NB4 (cell line): Measurements from ENCODE around the gene SEL1L3.

Experiments
- DNase-seq: peaks from one replicate; pipeline ENCODE4 v3.0.0; 2010; ENCODE audit warnings: low read depth
- H3K4me3 ChIP-seq: one replicate; pipeline ENCODE4 v1.5.1; 2011; ENCODE audit warnings: mild to moderate bottlenecking, low read depth, low read length, moderate library complexity
- MAX ChIP-seq: IDR thresholded peaks from 2 replicates; pipeline ENCODE4 v1.6.1; 2011; ENCODE audit warnings: low read depth, low read length
- MYC ChIP-seq: IDR thresholded peaks from 2 replicates; pipeline ENCODE4 v1.6.1; 2011; ENCODE audit warnings: low read depth, low read length
- POLR2A ChIP-seq: IDR thresholded peaks from 2 replicates; pipeline ENCODE4 v1.6.1; 2011; ENCODE audit warnings: mild to moderate bottlenecking; ENCODE audit not compliant: insufficient read length; ENCODE audit errors: extremely low read depth
- TF ChIP-seq, protein P1 (sequence below): IDR thresholded peaks from one replicate; pipeline ENCODE4 v1.5.1; 2012; ENCODE audit warnings: low read depth, low read length

SEL1L3 gene

DNA sequence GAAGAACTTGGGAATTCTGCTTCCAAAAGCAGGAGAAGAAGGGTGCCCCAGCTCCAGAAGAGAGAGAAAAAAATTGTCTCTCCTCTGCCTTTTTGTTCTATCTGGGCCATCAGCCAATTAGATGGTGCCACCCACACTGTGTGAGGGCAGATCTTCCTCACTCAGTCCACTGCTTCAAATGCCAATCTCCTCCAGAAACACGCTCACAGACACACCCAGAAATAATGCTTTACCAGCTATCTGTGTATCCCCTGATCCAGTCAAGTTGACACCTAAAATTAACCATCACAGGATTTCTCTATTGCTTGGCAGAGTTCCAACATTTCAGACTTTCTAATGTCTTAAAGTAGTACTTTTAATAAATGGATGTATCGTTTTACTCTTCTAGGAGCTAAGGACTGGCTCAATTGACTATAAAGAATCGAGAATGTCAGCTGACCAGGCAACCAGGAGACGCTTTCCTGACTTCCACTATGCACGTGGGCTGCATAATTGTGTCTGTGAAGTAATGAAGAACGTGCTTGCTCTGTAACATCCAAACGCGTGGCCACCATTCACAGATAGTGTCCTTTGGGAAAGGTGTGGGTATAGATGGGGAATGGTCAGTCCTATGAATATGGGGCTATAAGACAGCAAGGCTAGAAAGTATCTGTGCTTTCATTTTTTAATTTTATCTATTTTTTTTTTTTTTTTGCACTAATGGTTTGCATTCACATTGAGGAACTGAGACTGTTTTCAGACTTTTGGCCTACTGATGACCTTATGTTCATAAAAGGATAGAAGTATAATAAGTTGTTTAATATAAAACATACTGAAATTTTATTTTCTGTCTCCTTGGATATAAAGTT is 41.3 kb upstream of the SEL1L3 start:
- no peak overlapping the region for H3K4me3 ChIP-seq
- TF ChIP-seq MAX (no peak), MYC (no peak), POLR2A (no peak)
- TF ChIP-seq, protein P1, sequence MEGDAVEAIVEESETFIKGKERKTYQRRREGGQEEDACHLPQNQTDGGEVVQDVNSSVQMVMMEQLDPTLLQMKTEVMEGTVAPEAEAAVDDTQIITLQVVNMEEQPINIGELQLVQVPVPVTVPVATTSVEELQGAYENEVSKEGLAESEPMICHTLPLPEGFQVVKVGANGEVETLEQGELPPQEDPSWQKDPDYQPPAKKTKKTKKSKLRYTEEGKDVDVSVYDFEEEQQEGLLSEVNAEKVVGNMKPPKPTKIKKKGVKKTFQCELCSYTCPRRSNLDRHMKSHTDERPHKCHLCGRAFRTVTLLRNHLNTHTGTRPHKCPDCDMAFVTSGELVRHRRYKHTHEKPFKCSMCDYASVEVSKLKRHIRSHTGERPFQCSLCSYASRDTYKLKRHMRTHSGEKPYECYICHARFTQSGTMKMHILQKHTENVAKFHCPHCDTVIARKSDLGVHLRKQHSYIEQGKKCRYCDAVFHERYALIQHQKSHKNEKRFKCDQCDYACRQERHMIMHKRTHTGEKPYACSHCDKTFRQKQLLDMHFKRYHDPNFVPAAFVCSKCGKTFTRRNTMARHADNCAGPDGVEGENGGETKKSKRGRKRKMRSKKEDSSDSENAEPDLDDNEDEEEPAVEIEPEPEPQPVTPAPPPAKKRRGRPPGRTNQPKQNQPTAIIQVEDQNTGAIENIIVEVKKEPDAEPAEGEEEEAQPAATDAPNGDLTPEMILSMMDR = no peak
- DNase-seq = no peak

DNA sequence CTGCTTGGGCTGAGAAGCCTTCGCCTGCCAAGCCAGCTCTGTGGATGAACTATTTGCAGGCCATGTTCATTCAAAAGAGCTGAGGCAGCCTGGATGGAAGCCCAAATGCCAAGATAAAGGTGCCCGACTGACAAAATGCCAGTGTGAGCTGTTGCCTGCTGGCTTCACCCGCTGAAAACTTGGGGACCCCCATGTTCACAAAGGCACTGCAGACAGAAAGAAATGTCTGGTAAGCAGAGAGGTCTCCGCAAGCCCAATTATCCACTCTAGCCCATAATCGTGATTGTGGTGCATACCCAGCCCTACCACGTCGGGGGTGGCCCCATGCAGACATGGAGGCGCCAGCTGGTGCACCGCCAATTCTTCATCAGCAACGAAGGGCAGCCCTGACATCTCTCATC is 38.2 kb upstream of the SEL1L3 start:
- TF ChIP-seq, protein P1 = no peak
- TF ChIP-seq POLR2A (no peak), MYC (no peak), MAX (no peak)
- no peak overlapping the region for H3K4me3 ChIP-seq
- no peak for DNase-seq

DNA sequence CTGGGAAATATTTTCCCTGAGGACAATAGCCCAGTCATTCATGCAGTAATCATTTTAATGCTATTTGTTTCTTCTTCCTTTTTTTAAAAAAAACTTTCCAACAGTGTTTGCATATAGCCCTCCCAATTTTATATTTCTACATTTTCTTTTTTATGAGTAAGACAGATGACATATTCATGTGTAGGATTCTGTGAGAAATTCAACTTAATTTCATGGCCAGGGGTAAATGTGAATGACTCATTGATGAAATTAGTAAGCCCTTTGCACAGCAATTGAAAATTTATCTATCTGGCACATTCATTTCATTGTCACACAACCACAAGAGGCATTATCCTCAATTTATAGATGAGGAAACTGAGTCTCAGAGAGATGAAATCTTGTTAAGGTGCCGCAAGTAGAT is 37.5 kb upstream of the SEL1L3 start:
- H3K4me3 ChIP-seq = no peak overlapping the region
- TF ChIP-seq MAX (no peak), POLR2A (no peak), MYC (no peak)
- TF ChIP-seq, protein P1 = no peak
- no peak for DNase-seq

- TF ChIP-seq, protein P1 = no peak
- TF ChIP-seq MYC = no peak
- no peak for TF ChIP-seq POLR2A
- TF ChIP-seq MAX = no peak
- DNase-seq = no peak
- no peak overlapping the region for H3K4me3 ChIP-seq
These were observed 34.2 kb upstream of the SEL1L3 start for GRCh38 chr4:25896776-25897539.

- TF ChIP-seq MYC = no peak
- H3K4me3 ChIP-seq = no peak overlapping the region
- DNase-seq = no peak
These were observed 30.0 kb upstream of the SEL1L3 start for GRCh38 chr4:25892796-25893195.
